ENCODE results near the gene TRIM6.
"Not testable (repeated sequence)": the region's sequence is repeated elsewhere in the genome, so short reads cannot be mapped to it uniquely, and the experiment has no call there.

TRIM6 gene

DNA sequence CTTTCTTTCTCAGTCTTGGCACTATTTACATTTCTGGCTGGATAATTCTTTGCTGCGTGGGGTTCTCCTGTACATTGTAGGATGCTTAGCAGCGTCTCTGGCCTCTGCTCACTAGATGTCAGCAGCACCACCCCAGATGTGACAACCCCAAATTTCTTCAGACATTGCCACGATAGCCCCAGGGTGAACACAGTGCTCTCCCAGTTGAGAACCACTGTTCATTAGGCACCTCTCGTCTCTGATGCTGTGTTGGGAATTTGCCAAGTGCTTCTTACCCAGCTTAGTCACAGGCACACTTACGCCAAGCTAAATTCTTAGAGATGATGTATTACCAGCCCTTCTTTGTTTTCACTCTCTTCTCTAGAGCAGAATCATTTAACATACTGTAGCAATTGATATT is 9.4 kb downstream of the TRIM6 start:
- DNase-seq (ENCODE audit: low read depth): no peak

DNA sequence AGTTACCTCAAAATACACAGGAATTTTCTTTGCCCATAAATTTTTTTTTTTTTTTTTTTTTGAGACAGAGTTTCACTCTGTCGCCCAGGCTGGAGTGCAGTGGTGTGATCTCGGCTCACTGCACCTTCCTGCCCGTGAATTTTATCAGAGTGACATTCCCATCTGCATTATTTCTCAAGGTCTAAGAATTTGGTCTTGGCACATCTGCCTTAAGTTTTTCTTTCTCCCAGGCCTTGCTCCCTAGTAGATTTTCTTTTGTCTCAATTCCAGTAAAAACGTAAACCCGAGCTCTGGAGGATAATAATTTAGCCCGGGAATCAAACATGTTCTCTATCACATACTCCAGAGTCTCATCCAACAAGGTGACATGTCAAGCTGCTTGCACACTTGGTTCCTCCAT is 12.4 kb downstream of the TRIM6 start:
- DNase-seq (ENCODE audit: low read depth): no peak

DNA sequence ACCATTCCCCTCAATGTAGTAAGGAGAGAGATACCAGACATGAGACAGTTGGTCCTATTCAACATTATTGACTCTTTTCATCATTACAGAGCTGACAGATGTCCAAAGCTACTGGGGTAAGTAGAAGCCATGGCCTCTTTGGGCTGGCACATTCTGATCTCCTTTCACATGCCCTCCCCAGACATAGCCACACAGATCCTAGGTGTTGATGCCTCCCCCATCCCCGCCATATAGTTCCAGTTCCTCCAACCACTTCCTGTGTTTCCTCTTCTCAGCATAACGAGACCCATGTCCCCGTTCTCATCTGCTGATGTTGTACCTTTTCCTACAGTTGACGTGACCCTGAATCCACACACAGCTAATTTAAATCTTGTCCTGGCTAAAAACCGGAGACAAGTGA is 14.0 kb downstream of the TRIM6 start:
- no peak for DNase-seq (ENCODE audit: low read depth)

DNA sequence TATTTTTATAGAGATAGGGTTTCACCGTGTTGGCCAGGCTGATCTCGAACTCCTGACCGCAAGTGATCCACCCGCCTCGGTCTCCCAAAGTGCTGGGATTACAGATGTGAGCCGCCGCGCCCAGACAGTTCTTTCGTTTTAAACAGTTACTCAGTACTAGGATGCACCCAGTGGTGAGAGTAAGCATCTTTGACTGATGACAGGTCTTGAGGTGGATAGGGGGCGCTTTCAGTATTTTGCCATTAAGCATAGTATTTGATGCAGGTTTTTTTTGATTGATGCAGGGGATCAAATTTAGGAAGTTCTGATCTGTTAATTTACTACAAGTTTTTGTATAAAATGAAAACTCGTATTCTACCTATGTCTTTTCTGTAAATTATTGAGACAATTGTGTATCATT is 15.2 kb downstream of the TRIM6 start:
- no peak for DNase-seq (ENCODE audit: low read depth)

DNA sequence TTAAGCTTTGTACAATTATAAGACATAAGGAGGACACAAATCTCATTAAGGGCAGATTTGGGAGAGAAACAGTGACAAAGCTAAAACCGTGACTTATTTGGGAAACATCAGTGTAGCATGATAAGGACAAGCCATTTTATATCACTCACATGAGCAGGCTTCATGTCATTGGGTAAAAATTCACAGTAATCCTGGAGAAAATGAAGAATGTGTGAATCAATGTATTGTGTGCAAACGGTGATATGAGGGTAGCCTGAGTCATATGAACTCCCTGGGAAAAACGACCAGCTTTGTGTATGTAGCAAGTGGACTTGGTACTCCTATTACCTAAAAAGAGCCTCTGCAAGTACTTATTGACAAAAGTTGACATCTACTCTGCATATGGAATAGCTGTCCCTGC is 22.4 kb downstream of the TRIM6 start:
- no peak for DNase-seq (ENCODE audit: low read depth)

DNA sequence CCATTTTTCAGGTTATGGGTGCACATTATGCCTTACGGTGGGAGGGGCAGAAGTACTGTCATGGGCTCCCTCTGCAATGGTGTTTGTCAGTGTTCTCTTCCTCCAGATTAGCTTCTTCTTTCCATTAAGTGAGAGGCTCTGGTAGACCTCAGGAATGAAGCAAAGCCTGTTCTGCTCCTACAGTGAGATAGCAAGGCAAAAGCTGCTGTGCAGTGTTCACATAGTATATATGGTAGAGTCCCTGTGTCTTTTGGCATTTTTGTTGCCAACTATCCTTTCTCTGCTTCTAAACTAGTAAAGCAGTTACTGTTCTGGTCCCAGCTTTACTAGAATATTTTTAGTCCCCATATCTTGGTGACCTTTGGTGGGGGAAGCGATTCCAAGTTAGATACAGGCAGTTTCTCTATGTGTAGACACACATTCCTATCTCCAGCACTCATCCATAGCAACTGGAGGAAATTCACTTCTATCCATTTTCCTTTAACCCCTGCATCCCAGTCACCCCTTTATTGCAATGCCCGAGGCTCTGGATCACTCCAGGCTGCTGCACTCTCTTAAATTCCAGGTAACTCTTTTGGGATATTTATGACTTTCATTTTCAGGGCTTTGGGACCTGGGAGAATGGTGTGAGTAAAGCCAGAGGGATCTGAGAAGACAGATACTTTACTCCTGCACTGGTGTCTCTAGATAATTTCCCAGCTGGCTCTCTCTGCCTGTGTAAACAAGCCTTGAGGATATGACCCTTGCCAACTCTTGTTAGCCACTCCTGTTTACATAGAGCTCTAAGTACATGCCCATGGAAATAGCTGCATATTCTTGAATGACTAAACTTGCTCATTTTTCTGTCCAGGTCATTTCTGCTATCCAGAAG is 24.4 kb downstream of the TRIM6 start:
- no peak for DNase-seq (ENCODE audit: low read depth)

DNA sequence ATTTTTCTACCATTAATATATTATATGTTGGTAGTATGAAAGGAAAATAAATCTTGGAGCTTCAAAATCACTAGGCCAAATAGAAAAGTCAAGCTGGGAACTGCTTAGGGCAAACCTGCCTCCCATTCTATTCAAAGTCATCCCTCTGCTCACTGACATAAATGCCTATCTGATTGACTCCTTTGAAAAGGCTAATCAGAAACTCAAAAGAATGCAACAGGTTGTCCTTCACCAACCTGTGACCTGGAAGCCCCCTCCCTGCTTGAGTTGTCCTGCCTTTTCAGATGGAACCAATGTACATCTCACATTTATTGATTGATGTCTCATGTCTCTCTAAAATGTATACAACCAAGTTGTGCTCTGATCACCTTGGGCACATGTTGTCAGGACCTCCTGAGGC is 25.1 kb downstream of the TRIM6 start:
- no peak for DNase-seq (ENCODE audit: low read depth)

DNA sequence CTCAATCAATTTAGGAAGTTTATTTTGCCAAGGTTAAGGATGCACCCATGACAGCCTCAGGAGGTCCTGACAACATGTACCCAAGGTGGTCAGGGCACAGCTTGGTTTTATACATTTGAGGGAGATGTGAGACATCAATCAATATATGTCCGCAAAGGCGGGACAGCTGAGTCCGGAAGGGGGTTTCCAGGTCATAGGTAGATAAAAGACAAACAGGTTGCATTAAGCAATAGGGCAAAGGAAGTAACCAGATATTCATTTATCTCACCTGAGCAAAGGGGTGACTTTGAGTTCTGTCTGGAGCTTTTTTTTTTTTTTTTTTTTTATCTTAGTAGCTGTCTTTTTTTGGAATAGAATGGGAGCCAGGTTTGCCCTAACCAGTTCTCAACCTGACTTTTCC is 26.4 kb downstream of the TRIM6 start:
- DNase-seq (ENCODE audit: low read depth): no peak

DNA sequence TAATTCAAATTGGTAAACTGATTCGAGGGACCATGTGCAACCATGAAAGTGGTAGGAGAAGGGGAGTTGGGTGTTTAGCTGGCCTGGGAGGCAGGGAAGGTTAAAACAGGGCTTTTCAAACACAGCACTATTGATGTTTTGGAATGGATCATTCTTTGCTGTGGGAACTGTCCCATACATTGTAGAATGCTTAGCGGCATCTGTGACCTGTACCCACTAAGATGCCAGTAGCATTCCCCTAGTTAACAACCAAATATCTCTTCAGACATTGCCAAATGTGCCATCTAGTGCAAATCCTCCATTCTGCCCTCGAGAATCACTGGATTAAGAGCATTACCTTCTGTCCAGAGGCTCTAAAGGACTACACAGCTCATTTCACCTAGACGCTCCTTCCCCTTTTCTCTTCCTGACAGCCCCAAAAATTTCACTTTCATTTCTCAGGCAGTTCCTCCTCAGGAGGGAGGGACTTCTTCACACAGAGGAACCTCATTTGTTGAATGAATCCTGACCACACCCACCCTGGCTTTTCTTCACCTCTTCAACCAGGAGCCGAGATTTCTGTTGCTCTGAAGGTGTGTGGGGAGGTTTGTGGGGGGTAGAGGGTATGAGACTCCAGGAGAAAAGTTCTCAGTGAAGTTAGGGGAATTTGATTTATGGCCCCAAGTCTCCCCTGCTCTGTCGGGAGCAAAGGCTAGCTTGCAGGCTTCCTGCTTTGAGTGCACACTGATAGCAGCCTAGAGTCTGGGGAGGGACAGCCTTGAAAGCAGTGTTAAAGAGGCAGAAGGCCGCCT is 28.2 kb downstream of the TRIM6 start, which contains the start of gene TRIM34:
Gene TRIM34, plus strand, starts transcription at position 513 of the 791 bp plus-strand sequence. CDS start 7,331 bp downstream, outside the sequence.
- peak; percentile 30 for DNase-seq (ENCODE audit: low read depth)

DNA sequence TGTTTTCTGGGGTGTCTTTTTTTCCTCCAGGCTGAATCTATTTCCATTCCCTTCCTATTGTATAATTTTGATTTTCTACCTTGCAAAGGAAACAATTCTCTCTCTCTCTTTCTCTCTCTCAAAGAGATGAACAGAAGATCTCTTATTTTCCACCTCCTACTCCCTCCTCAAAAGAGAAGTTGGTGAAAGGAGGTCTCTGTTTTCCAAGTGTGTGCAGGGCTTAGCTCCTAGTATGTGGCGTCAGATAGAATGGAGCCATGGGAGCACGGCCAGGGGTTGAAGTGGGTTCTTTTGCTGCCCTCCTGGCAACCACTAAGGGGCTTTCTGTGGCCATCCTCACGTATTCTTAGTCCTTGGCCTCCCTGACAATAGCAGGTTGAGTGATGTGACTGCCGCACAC is 28.8 kb downstream of the TRIM6 start:
- no peak for DNase-seq (ENCODE audit: low read depth)

DNA sequence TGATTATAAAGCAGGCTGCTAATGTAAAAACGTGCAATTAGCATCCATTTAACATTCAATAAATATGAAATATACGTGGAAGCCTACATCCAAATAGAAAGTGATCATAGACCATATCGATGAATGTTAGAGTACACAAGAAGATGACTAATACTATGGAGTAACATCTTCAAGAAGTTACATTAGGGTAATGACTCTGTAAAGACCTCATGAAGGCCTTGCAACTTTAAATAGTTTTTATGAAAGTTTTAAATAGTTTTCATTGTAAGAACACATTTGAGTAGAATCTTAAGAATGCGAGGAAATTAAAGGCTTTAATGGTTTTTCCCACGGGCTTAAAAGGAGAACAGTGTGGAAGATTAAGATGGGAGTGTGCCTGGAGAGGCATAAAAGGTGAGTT is 29.8 kb downstream of the TRIM6 start:
- no peak for DNase-seq (ENCODE audit: low read depth)

DNA sequence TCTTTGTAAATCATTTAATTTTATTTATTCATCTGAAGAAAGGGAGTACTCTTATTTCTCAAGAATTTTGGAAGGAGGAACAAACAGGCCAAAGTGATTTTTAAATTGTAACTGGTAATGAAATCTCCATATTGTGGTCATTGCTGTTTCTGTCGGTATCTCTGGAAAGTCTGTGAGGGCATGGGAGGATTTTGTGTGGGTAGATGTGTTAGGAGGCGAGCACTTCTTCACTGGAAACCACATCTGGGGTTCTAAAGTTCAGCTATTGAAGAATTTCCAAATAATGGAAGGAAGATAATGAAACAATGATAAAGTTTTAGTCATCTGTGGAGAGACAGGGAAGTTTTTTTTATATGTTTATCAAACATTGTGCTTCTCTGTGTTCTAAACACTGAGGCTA is 35.0 kb downstream of the TRIM6 start:
- no peak for DNase-seq (ENCODE audit: low read depth)

DNA sequence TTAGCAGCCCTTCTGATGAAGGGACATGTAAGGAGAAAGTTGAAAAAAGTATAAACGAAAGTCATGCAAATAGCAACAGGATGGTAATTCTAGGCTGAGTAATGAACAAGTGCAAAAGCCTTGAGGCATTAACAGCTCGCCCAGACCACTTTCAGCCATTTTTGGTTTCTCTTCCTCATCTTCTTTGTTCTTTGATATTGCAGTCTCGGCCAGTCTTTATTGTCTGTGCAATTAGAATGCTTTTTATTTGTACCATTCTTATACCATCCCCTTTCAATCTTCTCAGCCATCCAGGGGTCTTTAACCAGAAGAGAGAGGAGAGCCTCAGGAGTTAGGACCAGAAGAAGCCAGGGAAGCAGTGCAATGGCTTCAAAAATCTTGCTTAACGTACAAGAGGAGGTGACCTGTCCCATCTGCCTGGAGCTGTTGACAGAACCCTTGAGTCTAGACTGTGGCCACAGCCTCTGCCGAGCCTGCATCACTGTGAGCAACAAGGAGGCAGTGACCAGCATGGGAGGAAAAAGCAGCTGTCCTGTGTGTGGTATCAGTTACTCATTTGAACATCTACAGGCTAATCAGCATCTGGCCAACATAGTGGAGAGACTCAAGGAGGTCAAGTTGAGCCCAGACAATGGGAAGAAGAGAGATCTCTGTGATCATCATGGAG is 35.7 kb downstream of the TRIM6 start:
- DNase-seq (ENCODE audit: low read depth): no peak

DNA sequence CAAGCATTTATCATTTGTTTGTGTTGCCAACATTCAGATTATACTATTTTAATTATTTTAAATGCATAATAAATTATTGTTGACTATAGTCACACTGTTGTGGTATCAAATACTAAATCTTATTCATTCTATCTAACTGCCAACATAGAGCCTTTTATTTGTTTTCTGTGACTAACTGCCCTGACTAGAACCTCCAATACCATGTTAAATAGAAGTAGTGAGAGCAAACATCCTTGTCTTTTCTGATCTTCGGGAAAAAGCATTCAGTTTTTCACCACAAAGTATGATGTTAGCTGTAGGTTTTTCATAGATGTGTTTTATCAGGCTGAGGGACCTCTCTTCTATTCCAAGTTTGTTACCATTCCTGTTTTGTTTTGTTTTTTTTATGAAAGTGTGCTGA is 43.5 kb downstream of the TRIM6 start:
- no peak for DNase-seq (ENCODE audit: low read depth)

DNA sequence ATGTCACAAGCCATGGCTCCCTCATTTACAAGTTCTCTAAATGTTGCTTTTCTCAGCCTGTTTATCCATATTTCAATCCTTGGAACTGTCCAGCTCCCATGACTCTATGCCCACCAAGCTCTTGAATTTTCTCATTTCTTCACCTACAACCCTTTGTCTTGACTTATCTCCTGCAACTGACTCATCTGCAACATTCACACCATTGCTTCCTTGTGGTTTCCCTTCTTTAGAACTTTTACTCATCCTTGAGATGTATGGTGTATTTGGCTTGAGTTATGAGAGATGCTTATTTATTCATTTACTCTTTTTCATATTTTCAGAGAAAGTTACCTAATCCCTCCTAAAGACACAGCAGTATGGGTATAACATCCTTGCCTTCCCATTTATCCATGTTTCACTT is 47.1 kb downstream of the TRIM6 start:
- no peak for DNase-seq (ENCODE audit: low read depth)

DNA sequence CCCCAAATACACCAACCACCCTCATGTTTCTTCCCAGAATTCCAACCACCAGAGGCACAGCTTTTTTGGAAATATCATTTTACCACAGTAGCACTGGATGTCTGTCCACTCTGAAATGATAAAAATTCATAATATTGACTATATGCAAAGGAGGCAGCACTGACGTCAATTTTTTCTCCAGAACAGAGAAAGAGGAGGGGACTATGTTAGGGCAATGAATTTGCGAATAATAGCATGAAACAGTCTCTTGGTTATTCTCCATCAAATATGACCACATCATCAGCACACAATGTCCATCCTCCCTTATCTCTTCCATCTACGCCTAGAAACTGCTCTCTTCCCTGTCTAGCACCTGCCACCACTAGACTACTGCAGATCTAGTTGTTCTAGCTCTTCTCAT is 49.7 kb downstream of the TRIM6 start:
- no peak for DNase-seq (ENCODE audit: low read depth)

DNA sequence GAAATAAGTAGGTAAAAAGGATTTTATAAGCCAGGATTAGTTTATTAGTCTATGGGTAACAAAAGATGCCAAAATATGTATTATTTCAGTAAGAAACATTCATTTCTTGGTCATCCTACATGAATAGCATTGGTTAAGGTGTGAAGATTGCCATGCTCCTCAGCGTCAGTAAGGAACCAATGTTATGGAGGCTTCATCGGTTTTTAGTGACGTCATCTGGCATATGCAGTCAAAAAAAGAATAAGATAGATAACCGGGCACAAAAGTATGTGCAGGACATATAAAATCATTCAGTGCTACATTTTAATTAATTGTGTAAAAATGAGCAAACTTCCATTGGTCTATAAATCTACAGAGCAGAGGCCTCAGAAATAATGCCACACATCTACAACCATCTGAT is 59.0 kb downstream of the TRIM6 start:
- DNase-seq (ENCODE audit: low read depth): no peak

DNA sequence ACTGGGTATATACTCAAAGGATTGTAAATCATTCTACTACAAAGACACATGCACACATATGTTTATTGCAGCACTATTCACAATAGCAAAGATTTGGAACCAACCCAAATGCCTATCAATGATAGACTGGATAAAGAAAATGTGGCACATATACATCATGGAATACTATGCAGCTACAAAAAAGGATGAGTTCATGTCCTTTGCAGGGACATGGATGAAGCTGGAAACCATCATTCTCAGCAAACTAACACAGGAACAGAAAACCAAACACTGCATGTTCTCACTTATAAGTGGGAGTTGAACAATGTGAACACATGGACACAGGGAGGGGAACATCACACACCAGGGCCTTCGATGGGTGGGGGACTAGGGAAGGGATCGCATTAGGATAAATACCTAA is 60.5 kb downstream of the TRIM6 start:
- DNase-seq (ENCODE audit: low read depth): not testable (repeated sequence)

DNA sequence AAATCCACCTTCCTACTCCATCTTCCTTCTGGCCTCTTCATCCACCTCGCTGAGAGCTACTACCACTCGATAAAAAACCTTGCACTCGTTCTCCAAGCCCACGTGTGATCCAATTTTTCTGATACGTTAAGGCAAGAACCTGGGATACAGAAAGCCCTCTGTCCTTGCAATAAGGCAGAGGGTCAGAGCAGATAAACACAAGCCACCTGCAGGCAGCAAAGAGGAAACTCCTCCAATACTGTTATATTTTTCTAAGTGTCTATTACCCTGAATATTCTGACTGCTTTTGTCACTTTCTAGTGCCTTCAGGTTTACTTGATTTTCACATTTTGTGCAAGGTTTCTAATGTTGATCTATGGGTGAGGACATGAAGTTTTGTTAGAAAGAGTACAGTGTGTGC is 61.9 kb downstream of the TRIM6 start:
- no peak for DNase-seq (ENCODE audit: low read depth)

Measured in activated T-cell treated with anti-CD3 and anti-CD28 coated beads for 48 hours (primary cell).